CD4-positive, alpha-beta T cell treated with Interleukin-17A for 1 hour (primary cell): Measurements from ENCODE around the gene PRKG1.
"Not testable (repeated sequence)": the region's sequence is repeated elsewhere in the genome, so short reads cannot be mapped to it uniquely, and the experiment has no call there.

Experiments used
- DNase-seq: peaks from one replicate; pipeline ENCODE4 v3.0.0-alpha.2; 2020

Gene PRKG1

DNA sequence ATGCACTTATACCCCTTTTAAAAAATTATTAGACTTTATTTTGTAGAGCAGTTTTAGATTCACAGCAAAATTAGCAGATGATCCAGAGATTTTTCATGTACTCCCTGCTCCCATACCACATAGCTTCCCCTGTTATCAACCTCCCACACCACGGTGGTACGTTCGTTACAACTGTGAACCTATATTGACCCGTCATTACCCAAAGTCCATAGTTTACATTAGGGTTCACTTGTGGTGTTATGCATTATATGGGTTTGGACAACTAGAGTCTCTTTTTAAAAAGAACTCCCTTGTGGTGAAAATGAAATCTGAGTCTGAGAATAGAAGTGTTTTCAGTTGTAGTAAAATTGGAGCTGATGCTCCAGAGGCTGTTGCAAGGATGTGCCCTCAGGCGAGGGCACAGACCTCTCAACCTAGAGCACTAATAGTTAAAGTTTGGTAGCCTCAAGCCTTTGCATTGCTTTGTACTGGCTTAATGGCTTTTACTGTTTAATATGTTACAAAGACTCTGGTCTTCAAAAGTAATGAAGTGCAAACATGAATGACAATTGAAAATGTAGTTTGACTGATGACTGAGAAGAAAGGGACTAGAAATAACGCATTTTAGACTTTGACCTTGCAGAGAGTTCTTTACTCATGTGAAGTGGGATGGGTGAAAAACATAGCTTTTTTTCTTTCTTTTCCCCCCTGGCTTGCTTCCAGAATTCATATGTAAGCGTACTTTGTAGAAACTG lies 655.7 kb downstream of the PRKG1 start:
- DNase-seq: no peak

DNA sequence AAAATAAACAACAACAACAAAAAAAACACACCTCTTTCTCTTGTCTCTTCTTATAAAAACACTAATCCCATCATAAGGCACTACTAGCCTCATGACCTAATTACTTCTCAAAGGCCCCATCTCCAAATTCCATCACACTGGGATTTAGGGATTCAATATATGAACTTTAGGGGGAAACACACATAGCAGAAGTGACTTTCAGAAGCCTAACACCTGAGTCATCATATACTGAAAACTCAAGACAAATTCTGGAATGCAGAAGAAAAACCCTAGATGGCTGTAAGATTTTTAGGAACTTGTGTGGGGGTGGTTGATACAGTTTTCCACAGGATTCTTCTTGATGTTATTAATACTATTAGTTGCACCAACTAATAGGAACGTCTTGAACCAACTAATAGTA lies 658.8 kb downstream of the PRKG1 start:
- no peak for DNase-seq

DNA sequence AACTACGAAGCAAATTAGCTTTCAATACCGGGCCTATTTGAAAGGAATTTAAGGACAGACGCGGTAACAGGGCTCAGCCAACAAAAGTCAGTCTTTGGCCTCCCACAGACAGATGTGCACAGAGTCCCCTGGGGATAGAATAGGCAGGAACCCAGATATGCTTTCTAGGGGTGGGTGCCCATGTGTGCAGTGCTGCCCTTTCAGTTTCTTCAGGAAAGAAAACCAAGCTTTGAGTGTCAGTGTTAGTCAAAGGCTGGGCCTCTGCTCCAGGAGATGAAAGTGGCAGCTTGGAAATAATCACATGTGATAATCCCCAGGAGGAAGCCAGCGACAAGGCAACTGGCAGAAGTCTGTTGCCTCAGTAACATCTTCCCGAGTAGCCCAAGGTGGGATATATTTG lies 668.9 kb downstream of the PRKG1 start:
- DNase-seq: no peak

DNA sequence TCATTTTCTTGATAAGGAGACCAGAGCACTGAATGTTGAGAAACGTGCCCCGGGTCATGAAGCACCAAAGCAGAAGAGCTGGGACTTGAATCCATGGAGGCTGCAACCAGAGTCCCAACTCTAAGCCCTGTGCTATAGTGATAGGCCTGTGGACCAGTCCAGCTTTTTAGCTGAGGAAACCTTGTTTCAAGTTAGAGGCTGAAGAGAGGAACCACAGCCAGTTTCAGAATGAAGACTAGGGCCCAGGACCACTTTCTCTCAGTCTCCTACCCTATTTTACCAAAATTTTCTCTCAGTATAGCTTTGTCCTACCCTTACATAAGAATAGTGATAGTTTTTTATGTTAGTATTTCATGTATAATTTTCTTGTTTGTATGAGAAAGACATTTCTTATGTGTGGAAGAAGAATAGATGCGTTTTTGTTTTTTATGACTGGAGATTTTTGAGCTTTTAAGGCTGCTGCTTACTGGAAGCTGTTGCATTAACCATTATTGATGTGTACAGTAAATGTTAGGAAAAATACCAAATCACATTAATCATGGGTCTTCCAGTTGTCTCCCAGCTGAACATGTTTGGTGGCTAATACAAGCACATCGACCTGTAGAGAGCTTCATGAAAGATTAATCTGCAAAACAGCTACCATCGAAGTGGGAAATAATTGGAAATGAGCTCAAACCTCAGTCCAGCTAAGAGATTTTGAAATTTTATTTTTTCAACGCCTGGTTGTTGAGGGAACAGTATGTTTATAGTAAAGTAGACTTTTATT lies 670.1 kb downstream of the PRKG1 start:
- no peak for DNase-seq

DNA sequence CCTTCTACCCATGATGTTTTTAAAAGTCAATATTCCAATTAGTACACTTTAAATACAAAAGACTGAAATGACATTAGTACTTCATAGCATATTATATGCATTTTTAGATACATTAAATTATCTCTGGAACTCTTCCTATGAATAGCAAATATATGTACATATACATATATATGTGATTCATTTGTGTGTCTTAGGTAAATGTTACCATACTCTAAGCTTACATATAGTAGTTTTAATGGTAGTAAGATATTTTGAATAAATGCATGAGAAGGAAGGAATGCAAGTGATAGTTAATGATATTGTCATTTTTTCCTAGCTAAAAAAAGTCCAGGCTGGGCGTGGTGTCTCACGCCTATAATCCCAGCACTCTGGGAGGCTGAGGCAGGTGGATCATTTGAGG lies 671.1 kb downstream of the PRKG1 start:
- DNase-seq: no peak

DNA sequence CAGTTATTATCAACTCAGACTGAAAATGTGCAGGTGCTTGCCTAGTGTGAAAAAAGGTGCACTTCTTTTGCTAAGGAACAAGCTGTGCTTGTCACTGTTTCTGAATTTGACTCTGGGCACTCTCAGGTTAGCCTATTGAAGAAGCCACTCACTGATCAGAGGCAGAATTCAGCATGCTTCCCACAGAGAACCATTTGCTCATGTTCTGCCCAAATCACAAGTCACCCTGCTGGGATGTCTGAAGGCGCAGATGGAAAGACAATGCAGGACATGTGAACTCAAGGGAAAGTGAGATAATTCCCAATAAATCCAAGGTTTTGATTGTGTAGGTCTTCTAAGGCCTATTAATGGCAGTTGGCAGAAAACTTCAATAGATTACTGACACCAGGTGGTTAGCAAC lies 672.9 kb downstream of the PRKG1 start:
- no peak for DNase-seq

DNA sequence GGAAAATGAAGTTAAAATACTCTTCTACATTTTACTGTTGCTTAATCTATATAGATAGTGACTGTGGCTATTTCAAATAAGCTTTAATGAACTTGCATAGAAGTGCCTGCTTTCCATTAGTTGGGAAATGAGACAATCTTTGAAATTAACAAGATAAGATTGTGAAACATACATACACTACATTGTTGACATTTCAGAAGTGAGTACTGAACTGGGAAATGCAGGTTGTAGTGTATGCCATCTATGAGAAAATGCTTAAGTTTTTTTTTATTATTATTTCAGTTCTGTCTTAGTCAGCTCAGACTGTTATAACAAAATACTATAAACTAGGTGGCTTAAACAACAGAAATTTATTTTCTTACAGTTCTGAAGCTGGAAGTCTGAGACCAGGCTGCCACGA lies 674.7 kb downstream of the PRKG1 start:
- no peak for DNase-seq

DNA sequence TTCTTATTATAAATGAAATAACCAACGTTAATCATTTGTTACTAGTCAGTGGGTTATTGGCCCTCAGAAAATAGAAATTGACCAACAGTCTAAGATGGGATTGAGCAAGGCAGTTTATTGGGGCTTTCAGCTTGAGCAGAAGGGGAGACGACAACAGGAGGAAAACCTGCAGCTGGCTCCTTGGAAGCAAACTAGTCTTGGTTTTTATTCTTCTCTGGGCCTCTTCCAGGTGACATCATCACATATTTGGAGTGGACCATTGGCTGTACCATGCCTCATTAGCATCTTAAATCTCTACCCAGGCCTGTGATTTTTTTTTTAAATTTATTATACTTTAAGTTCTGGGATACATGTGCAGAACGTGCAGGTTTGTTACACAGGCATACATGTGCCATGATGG lies 684.1 kb downstream of the PRKG1 start:
- DNase-seq: no peak

DNA sequence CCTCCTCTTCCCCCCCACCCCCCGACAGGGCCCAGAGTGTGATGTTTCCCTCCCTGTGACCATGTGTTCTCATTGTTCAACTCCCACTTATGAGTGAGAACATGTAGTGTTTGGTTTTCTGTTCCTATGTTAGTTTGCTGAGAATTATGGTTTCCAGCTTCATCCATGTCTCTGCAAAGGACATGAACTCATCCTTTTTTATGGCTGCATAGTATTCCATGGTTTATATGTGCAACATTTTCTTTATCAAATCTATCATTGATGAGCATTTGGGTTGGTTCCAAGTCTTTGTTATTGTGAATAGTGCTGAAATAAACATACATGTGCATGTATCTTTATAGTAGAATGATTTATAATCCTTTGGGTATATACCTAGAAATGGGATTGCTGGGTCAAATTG lies 684.6 kb downstream of the PRKG1 start:
- not testable (repeated sequence) for DNase-seq

DNA sequence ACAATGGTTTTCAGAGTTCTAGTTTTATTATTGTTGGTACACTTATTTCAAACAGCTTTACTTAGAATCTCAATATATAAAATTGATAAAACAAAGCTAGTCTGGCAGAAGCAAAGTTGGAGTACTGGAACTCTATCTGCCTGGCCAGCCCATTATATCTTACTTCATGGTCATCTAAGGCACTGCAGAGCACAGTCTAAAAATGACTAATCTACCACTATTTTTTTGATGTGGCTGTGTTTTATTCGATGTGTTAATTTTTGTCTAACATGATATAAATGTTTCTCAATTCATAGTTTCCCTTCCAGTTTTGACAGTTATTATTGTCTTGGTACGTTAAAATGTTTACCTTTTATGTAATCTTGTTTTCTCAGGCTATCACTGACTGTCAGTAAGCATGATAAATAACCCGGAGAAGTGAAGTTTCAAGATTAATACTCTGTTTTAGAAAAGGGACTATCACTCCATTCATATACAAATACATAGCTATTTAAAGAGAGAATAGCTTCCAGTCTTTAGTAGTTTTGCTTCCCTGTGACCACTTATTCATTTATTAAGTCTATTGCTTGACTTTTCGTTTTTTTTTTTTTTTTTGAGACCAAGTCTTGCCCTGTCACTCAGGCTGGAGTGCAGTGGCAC lies 685.7 kb downstream of the PRKG1 start:
- no peak for DNase-seq

DNA sequence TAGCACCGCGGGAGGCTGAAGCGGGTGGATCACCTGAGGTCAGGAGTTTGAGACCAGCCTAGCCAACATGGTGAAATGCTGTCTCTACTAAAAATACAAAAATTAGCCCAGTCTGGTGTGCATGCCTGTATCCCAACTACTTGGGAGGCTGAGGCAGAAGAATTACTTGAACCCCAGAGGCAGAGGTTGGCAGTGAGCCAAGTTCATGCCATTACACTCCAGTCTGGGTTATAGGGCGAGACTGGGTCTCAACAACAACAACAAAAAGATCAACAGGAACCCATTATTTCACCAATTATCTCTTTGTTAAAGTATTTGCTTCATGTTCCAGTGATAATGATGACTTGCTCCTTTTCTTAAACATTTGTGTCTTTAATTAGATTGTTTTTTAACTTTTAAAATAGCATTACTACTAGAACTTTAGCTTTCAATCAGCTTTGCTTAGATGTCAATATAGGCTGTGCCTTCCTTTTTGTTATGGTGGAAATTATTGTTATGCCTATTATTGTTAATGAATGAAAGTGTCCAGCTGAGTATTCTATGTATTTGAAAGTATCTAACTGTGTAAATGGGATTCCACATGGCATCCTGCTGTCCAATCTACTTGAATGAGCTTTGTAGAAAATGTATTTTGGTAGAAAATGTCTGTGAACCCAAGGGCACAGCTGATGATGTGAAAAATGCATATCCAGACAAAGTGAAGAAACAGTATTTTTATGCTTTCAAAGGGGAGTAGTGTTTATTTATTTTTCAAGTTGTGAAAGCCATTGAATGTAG lies 686.8 kb downstream of the PRKG1 start:
- no peak for DNase-seq

DNA sequence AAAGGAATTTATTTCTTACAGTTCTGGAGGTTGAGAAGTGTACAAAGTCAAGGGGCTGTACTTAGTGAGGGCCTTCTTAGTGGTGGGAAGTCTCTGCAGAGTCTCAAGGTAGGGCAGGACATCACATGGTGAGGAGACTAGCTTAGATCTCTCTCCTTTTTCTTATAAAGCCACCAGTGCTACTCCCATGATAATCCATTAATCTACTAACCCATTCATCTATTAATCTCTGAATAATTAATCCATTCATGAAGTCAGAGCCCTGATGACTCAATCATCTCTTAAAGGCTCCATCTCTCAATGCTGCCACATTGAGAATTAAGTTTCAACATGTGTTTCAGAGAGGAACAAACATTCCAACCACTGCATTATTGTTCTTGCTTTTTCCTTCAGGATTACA lies 689.5 kb downstream of the PRKG1 start:
- DNase-seq: no peak

DNA sequence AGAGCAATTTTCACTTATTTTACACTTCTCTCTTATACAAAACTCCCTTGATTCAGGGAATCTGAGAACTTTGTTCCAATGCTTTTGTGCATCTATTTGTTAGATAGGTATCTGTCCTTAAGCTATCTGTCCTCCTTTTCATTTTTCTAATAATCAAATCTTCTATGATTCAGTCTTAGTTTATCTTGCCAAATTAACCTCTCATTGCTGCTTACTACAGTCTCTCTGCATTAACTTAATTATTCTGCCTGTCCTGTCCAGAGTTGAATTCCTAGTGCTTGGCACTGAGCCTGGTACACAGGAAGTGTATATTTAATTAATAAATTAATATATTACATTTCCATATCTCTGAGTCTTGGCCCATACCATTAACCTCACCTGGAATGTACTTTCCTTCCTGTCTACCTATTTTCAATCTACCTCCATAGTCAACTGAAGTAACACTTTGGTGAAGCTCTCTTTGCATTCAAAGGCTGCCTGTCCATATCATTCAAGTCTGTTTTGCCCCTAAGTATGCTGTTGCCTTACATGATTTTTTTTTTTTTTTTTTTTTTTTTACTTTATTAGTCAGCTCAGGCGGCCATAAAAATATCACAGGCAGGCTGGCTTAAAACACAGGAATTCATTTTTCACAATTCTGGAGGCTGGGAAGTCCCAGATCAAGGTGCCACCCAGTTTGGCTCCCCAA lies 691.1 kb downstream of the PRKG1 start:
- DNase-seq: no peak

DNA sequence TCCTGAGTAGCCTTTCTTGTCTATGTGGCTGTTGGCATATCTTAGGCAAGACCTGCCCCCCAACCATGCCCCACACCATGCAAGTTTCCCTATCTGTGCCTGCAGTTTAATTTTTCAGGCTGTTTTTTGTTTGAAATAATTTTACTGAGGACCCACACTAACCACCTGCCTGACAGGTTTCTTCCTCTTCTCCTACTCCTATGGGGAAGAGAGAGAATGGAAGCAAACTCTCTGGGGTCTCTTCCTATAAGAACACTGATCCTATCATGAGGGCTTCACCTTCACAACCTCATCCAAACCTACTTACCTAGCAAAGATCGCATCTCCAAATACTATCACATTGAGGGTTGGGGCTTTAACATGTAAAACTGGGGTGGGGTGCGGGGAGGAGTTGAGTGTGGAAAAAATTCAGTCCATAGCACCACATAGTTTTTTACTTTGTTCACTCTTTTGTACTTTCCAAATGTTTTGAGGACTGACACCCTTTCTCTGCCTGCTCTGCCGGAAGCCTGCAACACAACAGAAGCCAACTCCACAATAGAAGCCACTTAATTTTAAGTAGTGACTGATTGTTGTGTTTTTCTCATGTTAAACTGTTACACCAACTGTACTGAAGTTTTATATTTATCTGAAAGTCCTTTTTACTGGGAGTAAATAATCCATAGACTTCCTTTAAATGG lies 692.3 kb downstream of the PRKG1 start:
- no peak for DNase-seq

DNA sequence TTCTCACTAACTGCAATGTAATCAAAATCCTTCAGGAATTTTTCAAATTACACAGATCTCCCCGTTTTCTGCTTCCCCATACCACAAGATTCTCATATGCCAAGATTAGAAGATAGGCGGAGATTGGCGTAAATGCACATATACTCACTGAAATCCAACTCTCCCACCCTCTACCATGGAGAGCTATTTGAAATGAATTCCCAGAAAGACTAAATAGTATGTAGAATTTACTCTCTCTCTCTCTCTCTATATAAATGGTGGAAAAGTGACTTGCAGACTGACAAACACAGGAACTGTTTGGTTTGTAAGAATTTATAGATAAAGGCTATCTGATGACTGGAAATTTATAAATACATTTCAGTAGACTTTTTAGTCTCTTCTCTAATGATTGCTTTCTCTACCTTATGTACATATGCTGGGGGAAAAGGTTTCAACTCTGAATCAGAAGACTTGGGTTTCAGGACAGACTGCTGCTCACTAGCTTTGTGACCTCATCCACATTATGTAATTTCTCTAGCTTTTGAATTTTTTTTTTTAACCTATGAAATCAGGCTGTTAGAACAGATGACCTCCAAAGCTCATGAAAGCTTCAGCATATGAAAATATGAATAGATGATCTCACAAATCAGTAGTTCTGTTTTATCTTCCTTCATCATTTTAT lies 692.9 kb downstream of the PRKG1 start:
- no peak for DNase-seq

DNA sequence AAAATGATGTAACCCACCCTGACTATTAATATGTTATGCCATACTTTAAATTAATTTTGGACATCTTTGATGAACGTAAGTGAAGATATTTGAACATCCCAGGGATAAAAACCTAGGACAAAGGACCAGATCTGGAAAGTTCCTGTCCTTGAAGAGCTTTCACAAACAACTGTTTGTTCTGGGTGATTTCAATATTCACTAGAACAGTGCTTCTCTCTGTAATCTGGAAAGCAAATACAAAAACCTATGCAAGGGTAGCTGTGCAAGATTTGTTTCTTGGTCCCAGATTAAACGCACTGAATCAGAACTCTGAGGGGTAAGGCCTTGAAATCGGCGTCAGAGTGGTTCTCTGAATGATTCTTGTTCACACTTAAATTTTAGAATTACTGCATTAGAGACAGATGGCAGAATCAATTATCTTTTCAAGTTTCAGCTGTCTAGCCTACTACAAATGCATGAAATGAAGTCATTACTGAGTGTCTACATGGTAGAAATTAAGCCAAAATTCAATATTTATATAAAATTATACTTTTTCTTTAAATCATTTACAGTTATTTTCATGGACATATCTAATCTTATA lies 694.7 kb downstream of the PRKG1 start:
- DNase-seq: no peak

DNA sequence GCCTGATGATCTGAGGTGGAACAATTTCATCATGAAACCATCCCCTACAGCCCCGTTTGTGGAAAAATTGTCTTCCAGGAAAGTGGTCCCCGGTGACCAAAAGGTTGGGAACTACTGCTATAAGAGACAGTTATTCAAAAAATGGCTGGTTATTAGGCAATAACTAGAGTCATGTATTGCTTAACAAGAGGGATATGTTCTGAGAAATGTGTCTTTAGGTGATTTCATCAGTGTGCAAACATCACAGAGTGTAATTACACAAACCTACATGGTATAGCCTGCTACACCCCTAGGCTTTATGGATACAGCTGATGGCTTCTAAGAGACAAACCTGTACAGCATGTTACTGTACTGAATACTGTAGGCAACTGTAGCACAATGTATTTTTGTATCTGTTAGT lies 696.4 kb downstream of the PRKG1 start:
- DNase-seq: no peak

DNA sequence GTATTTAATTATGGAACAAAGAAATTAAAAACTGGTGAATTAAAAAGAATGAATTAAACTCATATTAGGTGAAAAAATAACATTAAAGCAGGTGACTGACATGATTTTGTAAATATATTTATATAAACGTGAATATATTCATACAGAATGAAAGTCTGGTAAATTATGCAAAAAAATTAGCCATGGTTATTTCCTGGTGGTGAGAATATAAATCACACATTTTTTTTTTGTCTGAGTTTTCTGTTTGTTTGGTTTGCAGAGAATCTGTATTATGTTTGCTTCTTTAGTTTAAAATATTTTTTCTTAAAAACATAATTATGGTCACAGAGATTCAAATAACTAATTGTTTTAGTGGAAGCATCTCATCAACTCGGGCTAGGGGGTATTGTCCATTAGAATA lies 698.1 kb downstream of the PRKG1 start:
- no peak for DNase-seq

DNA sequence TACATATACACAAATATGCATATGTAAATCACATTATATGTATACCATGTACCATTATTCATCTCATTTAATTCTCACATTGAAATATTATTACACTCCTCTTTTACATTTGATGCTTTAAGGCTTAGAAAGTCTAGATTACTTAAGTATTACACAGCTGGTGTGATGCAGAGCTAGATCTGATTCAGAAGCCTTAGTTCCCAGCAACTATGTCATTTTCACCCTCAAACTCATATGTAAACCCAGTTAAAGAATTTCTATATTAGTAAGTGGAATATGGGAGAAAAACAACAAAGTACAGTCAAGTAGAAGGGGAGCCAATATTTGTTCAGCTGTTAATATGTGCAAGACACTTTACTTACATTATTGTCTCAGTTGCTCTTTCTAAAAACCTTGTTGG lies 699.4 kb downstream of the PRKG1 start:
- DNase-seq: no peak

DNA sequence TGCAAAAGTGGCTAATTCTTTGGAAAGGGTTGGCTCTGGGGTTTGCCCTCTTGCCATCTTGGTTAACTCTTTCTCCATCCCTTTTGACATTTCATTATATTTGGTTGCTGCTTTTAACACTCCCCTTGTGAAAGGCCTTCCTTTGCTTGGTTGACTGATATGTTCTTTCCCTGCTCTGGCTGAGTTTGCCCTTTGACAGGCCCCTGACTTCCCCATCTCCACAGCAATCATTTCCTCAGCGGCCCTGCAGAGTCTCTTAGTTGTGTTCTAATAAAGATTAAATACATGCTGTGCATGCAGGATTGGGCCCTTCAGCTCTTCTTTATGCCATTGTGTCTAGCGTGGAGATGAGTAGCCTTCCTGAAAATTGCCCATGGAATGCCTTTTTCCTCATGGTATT lies 709.7 kb downstream of the PRKG1 start:
- no peak for DNase-seq

DNA sequence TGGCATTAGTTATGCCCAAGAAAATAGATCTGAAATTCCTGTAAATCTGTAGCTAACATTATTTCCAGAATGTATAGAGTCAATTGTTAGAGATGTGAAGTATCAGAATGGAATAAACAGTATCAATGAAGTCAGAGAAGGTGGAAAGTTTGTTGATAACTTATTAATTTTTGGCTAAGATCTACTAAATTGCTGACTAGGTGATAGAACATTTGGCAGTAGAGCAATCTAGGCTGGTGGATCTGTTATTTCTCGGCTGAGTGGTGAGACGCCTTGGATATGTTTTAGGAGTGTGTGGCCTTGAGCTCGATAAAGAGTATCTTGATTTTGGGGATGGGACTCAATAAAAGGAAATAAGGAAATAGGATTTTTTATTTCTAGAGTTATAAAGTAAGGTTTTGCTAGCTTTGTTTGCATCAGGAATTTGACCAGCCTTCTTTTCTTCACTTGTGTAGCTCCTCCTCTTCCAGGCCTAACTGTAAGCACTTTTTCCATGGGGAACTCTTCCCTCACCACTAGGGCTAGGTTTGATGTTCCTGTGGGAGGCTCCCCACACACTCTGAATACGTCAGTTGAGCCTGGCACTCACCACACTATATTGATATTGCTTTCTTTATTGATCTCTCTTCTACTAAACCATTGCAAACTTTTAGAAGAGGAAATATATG lies 711.9 kb downstream of the PRKG1 start:
- no peak for DNase-seq
